HEK293 (cell line): ENCODE results near the gene CPNE8.

Experiments
- EGR2 ChIP-seq: fragments of 450-650 bp; formaldehyde crosslinking; IDR thresholded peaks from 2 replicates; pipeline ENCODE4 v1.5.1; 2016; ENCODE audit warnings: low read depth, missing biosample characterization, missing genetic modification characterization
- GLI4 ChIP-seq: fragments of 450-650 bp; formaldehyde crosslinking; IDR thresholded peaks from 2 replicates; pipeline ENCODE4 v1.5.1; 2016; ENCODE audit warnings: missing biosample characterization, missing genetic modification characterization
- KLF17 ChIP-seq: fragments of 450-650 bp; formaldehyde crosslinking; IDR thresholded peaks from 2 replicates; pipeline ENCODE4 v1.5.1; 2016; ENCODE audit warnings: missing biosample characterization, missing genetic modification characterization
- TSHZ1 ChIP-seq: fragments of 450-650 bp; formaldehyde crosslinking; IDR thresholded peaks from 2 replicates; pipeline ENCODE4 v1.5.1; 2016; ENCODE audit warnings: missing biosample characterization, missing genetic modification characterization, borderline replicate concordance
- WT1 ChIP-seq: fragments of 450-650 bp; formaldehyde crosslinking; IDR thresholded peaks from 2 replicates; pipeline ENCODE4 v1.5.1; 2016; ENCODE audit warnings: missing biosample characterization, missing genetic modification characterization
- ZBTB1 ChIP-seq: fragments of 450-650 bp; formaldehyde crosslinking; IDR thresholded peaks from 2 replicates; pipeline ENCODE4 v1.5.1; 2016; ENCODE audit warnings: missing biosample characterization, missing genetic modification characterization
- ZBTB10 ChIP-seq: fragments of 450-650 bp; formaldehyde crosslinking; IDR thresholded peaks from 2 replicates; pipeline ENCODE4 v1.5.1; 2016; ENCODE audit warnings: missing biosample characterization, missing genetic modification characterization
- ZFHX2 ChIP-seq: fragments of 450-650 bp; formaldehyde crosslinking; conservative IDR thresholded peaks from 2 replicates; pipeline ENCODE4 v1.5.1; 2016; ENCODE audit warnings: missing biosample characterization, missing genetic modification characterization
- ZFP3 ChIP-seq: fragments of 450-650 bp; formaldehyde crosslinking; IDR thresholded peaks from 2 replicates; pipeline ENCODE4 v1.5.1; 2016; ENCODE audit warnings: low read depth, missing biosample characterization, missing genetic modification characterization
- ZNF10 ChIP-seq: fragments of 450-650 bp; formaldehyde crosslinking; IDR thresholded peaks from 2 replicates; pipeline ENCODE4 v1.5.1; 2017; ENCODE audit warnings: missing biosample characterization, missing genetic modification characterization
- ZNF114 ChIP-seq: fragments of 450-650 bp; formaldehyde crosslinking; IDR thresholded peaks from 2 replicates; pipeline ENCODE4 v1.5.0; 2017; ENCODE audit warnings: missing biosample characterization, missing genetic modification characterization
- ZNF169 ChIP-seq: fragments of 450-650 bp; formaldehyde crosslinking; IDR thresholded peaks from 2 replicates; pipeline ENCODE4 v1.5.1; 2016; ENCODE audit warnings: missing biosample characterization, missing genetic modification characterization
- ZNF18 ChIP-seq: fragments of 450-650 bp; formaldehyde crosslinking; IDR thresholded peaks from 2 replicates; pipeline ENCODE4 v1.5.1; 2016; ENCODE audit warnings: missing biosample characterization, missing genetic modification characterization
- ZNF221 ChIP-seq: fragments of 450-650 bp; formaldehyde crosslinking; IDR thresholded peaks from 2 replicates; pipeline ENCODE4 v1.5.1; 2017; ENCODE audit warnings: missing biosample characterization, missing genetic modification characterization, borderline replicate concordance
- ZNF23 ChIP-seq: fragments of 450-650 bp; formaldehyde crosslinking; IDR thresholded peaks from 2 replicates; pipeline ENCODE4 v1.5.1; 2016; ENCODE audit warnings: missing biosample characterization, missing genetic modification characterization, borderline replicate concordance
- ZNF24 ChIP-seq: fragments of 450-650 bp; formaldehyde crosslinking; IDR thresholded peaks from 2 replicates; pipeline ENCODE4 v1.5.1; 2016; ENCODE audit warnings: missing biosample characterization, missing genetic modification characterization
- ZNF324 ChIP-seq: fragments of 450-650 bp; formaldehyde crosslinking; IDR thresholded peaks from 2 replicates; pipeline ENCODE4 v1.5.1; 2016; ENCODE audit warnings: missing biosample characterization, missing genetic modification characterization
- ZNF518A ChIP-seq: fragments of 450-650 bp; formaldehyde crosslinking; conservative IDR thresholded peaks from 2 replicates; pipeline ENCODE4 v1.5.1; 2016; ENCODE audit warnings: low read depth, missing biosample characterization, missing genetic modification characterization
- ZNF585B ChIP-seq: fragments of 450-650 bp; formaldehyde crosslinking; IDR thresholded peaks from 2 replicates; pipeline ENCODE4 v1.5.1; 2016; ENCODE audit warnings: missing biosample characterization, missing genetic modification characterization
- ZNF639 ChIP-seq: fragments of 450-650 bp; formaldehyde crosslinking; IDR thresholded peaks from 2 replicates; pipeline ENCODE4 v1.5.1; 2016; ENCODE audit warnings: missing biosample characterization, missing genetic modification characterization
- ZNF658 ChIP-seq: fragments of 450-650 bp; formaldehyde crosslinking; IDR thresholded peaks from 2 replicates; pipeline ENCODE4; 2016; ENCODE audit warnings: missing biosample characterization, missing genetic modification characterization
- ZNF670 ChIP-seq: fragments of 450-650 bp; formaldehyde crosslinking; IDR thresholded peaks from 2 replicates; pipeline ENCODE4 v1.5.1; 2016; ENCODE audit warnings: missing biosample characterization, missing genetic modification characterization, low read depth
- ZNF830 ChIP-seq: fragments of 450-650 bp; IDR thresholded peaks from 2 replicates; pipeline ENCODE4 v1.5.0; 2018; ENCODE audit warnings: missing biosample characterization, missing genetic modification characterization, low read depth, mild to moderate bottlenecking, moderate library complexity

The CPNE8 gene

GRCh38 chr12:38905480-38906351, at the start of gene CPNE8 (continued):
- TF ChIP-seq ZNF18 (tag by site-specific recombination) (no peak), ZNF324 (tag by site-specific recombination) (no peak), GLI4 (tag by site-specific recombination) (0 out of 2 replicates have a peak, but pooled peaks have one; percentile 41), ZNF518A (tag by site-specific recombination) (no peak), ZNF639 (tag by site-specific recombination) (0 out of 2 replicates have a peak, but pooled peaks have one; percentile 57), ZBTB1 (tag by site-specific recombination) (no peak), ZFHX2 (peak; percentile 92), ZNF24 (tag by site-specific recombination) (no peak; the same call in 1 of the 2 replicates), ZBTB10 (peak; percentile 56), KLF17 (tag by site-specific recombination) (no peak; the same call in 1 of the 2 replicates), ZNF585B (no peak), WT1 (tag by site-specific recombination) (peak; percentile 69), ZNF169 (tag by site-specific recombination) (no peak), TSHZ1 (tag by site-specific recombination) (0 out of 2 replicates have a peak, but pooled peaks have one; percentile 50), ZNF658 (no peak), ZNF114 (tag by site-specific recombination) (no peak), ZNF10 (tag by site-specific recombination) (no peak), ZNF670 (tag by site-specific recombination) (no peak), ZFP3 (tag by site-specific recombination) (no peak), ZNF221 (tag by site-specific recombination) (no peak), ZNF23 (tag by site-specific recombination) (no peak), EGR2 (tag by site-specific recombination) (peak; percentile 89), ZNF830 (tag by site-specific recombination) (no peak)
